ENCODE measurements around the gene ATP23.

GRCh38 chr12:57909611-57910010, 31.8 kb upstream of the ATP23 start:
- TF ChIP-seq EZH2phosphoT487 (IDR thresholded peaks at IDR 0.05; ENCODE audit: borderline replicate concordance, low read depth, low read length) (no peak), CTCF (conservative IDR thresholded peaks at IDR 0.05; ENCODE audit: low read length) (no peak)
